ENCODE measurements around the gene LRRTM4. TPM values are rescaled to one million over a fixed set of nuclear protein-coding genes. Genes with fewer than 3 reads are reported as not detected.

LRRTM4 gene
- total RNA-seq, 4 donors from 2014 or later: 0.27 to 0.32 TPM; not detected in 2

GRCh38 chr2:77363277-77363676, 158.9 kb downstream of the LRRTM4 start:
- no peak for DNase-seq
- H3K36me3 ChIP-seq: no peaks in the 10 kb centered on the region
- no peaks in the 10 kb centered on the region for H3K9me3 ChIP-seq
- no peaks in the 10 kb centered on the region for H3K4me1 ChIP-seq
- no peak overlapping the region for H3K4me3 ChIP-seq
- WGBS, 2 donors (ENCODE audit: low coverage in 1 of 2): 74 to 80% methylated on average over 4 to 5 of the region's 5 CpGs
- H3K27ac ChIP-seq: no peak overlapping the region
- in situ Hi-C loops (cut with MboI; ENCODE audit: low pct_ligation_motif_present in 1 of 4, low pct_unique_long_range_greater_than_20kb in 1 of 4, low sequenced_read_pairs in 3 of 4): no loop called here
- intact Hi-C loops (cut with DNase I; ENCODE audit: low total_unique reads): no loop called here
- no peaks in the 10 kb centered on the region for H3K27me3 ChIP-seq
- TF ChIP-seq POLR2A (IDR thresholded peaks at IDR 0.05) (no peak), EP300 (IDR thresholded peaks at IDR 0.05; ENCODE audit: low read depth) (no peak), CTCF (IDR thresholded peaks at IDR 0.05) (no peak), POLR2AphosphoS5 (IDR thresholded peaks at IDR 0.05) (no peak)

GRCh38 chr2:77348821-77349220, 173.4 kb downstream of the LRRTM4 start:
- H3K4me1 ChIP-seq: no peaks in the 10 kb centered on the region
- DNase-seq: no peak
- no peak overlapping the region for H3K27ac ChIP-seq
- in situ Hi-C loops (cut with MboI; ENCODE audit: low pct_ligation_motif_present in 1 of 4, low pct_unique_long_range_greater_than_20kb in 1 of 4, low sequenced_read_pairs in 3 of 4): no loop called here
- intact Hi-C loops (cut with DNase I; ENCODE audit: low total_unique reads): no loop called here
- H3K27me3 ChIP-seq: no peaks in the 10 kb centered on the region
- TF ChIP-seq POLR2A (IDR thresholded peaks at IDR 0.05): no peak
- no peak for TF ChIP-seq CTCF (IDR thresholded peaks at IDR 0.05)
- no peak for TF ChIP-seq POLR2AphosphoS5 (IDR thresholded peaks at IDR 0.05)
- no peak for TF ChIP-seq EP300 (IDR thresholded peaks at IDR 0.05; ENCODE audit: low read depth)
- H3K4me3 ChIP-seq: no peak overlapping the region
- H3K9me3 ChIP-seq: no peaks in the 10 kb centered on the region
- no peaks in the 10 kb centered on the region for H3K36me3 ChIP-seq

GRCh38 chr2:77336013-77336412, 186.2 kb downstream of the LRRTM4 start:
- in situ Hi-C loops (cut with MboI; ENCODE audit: low pct_ligation_motif_present in 1 of 4, low pct_unique_long_range_greater_than_20kb in 1 of 4, low sequenced_read_pairs in 3 of 4) (no loop called here), intact Hi-C loops (cut with DNase I; ENCODE audit: low total_unique reads) (no loop called here)
- Histone ChIP-seq H3K9me3 (no peaks in the 10 kb centered on the region), H3K4me1 (no peaks in the 10 kb centered on the region), H3K27ac (no peak overlapping the region), H3K36me3 (no peaks in the 10 kb centered on the region), H3K4me3 (no peak overlapping the region), H3K27me3 (no peaks in the 10 kb centered on the region)
- TF ChIP-seq POLR2A (IDR thresholded peaks at IDR 0.05): no peak
- TF ChIP-seq CTCF (IDR thresholded peaks at IDR 0.05): no peak
- TF ChIP-seq EP300 (IDR thresholded peaks at IDR 0.05; ENCODE audit: low read depth): no peak
- TF ChIP-seq POLR2AphosphoS5 (IDR thresholded peaks at IDR 0.05): no peak
- DNase-seq: no peak

GRCh38 chr2:77328134-77328931, 193.8 kb downstream of the LRRTM4 start:
- Histone ChIP-seq H3K4me3 (no peak overlapping the region), H3K36me3 (no peaks in the 10 kb centered on the region), H3K9me3 (no peaks in the 10 kb centered on the region), H3K27me3 (no peaks in the 10 kb centered on the region), H3K4me1 (no peaks in the 10 kb centered on the region), H3K27ac (no peak overlapping the region)
- no peak for DNase-seq
- WGBS, 2 donors (ENCODE audit: low coverage in 1 of 2): 24 to 38% methylated on average over 3 to 5 of the region's 5 CpGs
- TF ChIP-seq EP300 (IDR thresholded peaks at IDR 0.05; ENCODE audit: low read depth) (no peak), POLR2AphosphoS5 (IDR thresholded peaks at IDR 0.05) (no peak)
- intact Hi-C loops (cut with DNase I; ENCODE audit: low total_unique reads): no loop called here
- in situ Hi-C loops (cut with MboI; ENCODE audit: low pct_ligation_motif_present in 1 of 4, low pct_unique_long_range_greater_than_20kb in 1 of 4, low sequenced_read_pairs in 3 of 4): no loop called here

GRCh38 chr2:77325395-77325794, 196.8 kb downstream of the LRRTM4 start:
- 64 to 66% methylated on average over 3 of the region's 3 CpGs for WGBS, 2 donors (ENCODE audit: low coverage in 1 of 2)
- no peak overlapping the region for H3K4me3 ChIP-seq
- H3K27me3 ChIP-seq: no peaks in the 10 kb centered on the region
- H3K9me3 ChIP-seq: no peaks in the 10 kb centered on the region
- H3K27ac ChIP-seq: no peak overlapping the region
- no peaks in the 10 kb centered on the region for H3K36me3 ChIP-seq
- TF ChIP-seq POLR2A (IDR thresholded peaks at IDR 0.05) (no peak), POLR2AphosphoS5 (IDR thresholded peaks at IDR 0.05) (no peak), EP300 (IDR thresholded peaks at IDR 0.05; ENCODE audit: low read depth) (no peak), CTCF (IDR thresholded peaks at IDR 0.05) (no peak)
- no peak for DNase-seq
- in situ Hi-C loops (cut with MboI; ENCODE audit: low pct_ligation_motif_present in 1 of 4, low pct_unique_long_range_greater_than_20kb in 1 of 4, low sequenced_read_pairs in 3 of 4): no loop called here
- H3K4me1 ChIP-seq: no peaks in the 10 kb centered on the region
- intact Hi-C loops (cut with DNase I; ENCODE audit: low total_unique reads): no loop called here

All from transverse colon (tissue), 4 donors.